Colonic mucosa (tissue), 4 donors: ENCODE results near the gene SAP30L. TPM values are rescaled to one million over a fixed set of nuclear protein-coding genes. Genes with fewer than 3 reads are reported as not detected.

Experiments used
- DNase-seq: peaks from one replicate; pipeline ENCODE4 v3.0.0-alpha.2; 2020
- H3K27ac ChIP-seq: fragments of 200-600 bp; one replicate; pipeline ENCODE4 v1.8.0; 2021
- H3K27me3 ChIP-seq: fragments of 200-600 bp; one replicate; pipeline ENCODE4 v1.8.0; 2021
- H3K36me3 ChIP-seq: fragments of 200-600 bp; one replicate; pipeline ENCODE4 v1.8.0; 2021
- H3K4me1 ChIP-seq: fragments of 200-600 bp; one replicate; pipeline ENCODE4 v1.8.0; 2021; ENCODE audit warnings: mild to moderate bottlenecking
- H3K4me3 ChIP-seq: fragments of 200-600 bp; one replicate; pipeline ENCODE4 v1.8.0; 2021
- H3K9ac ChIP-seq, 2 donors: one replicate each; pipeline ENCODE4 v1.7.0; 2013; ENCODE audit warnings: control low read depth in 2 of 2, low read depth in 2 of 2, low read length in 2 of 2
- H3K9me3 ChIP-seq: fragments of 200-600 bp; one replicate; pipeline ENCODE4 v1.8.0; 2021
- intact Hi-C: fragments of 100-400 bp; cut with DNase I; formaldehyde crosslinking; loops from one replicate; pipeline ENCODE4 v1.14.1; 2022
- total RNA-seq, 2 donors: library from RNA; stranded (reverse); fragmentation: NEBNext Ultra II Directional in 1 of 2; extraction: Animal tissue kit (Norgen Biotek cat#: 25700) in 1 of 2; gene quantifications; one replicate each; pipeline ENCODE4 v1.2.1, GENCODE V29; 2021
- TF ChIP-seq, protein P1 (sequence below): fragments of 200-600 bp; IDR thresholded peaks from one replicate; pipeline ENCODE4 v1.8.0; 2022; ENCODE audit warnings: antibody characterized with exemption, mild to moderate bottlenecking
- donor health status: healthy.
- donor health status: DM: no; HTN: no; CAD: no.
- donor health status: DM: no; HTN: no; CAD: no.

SAP30L gene
- total RNA-seq, 2 donors from 2014 or later: 38.2 to 47.0 TPM

DNA sequence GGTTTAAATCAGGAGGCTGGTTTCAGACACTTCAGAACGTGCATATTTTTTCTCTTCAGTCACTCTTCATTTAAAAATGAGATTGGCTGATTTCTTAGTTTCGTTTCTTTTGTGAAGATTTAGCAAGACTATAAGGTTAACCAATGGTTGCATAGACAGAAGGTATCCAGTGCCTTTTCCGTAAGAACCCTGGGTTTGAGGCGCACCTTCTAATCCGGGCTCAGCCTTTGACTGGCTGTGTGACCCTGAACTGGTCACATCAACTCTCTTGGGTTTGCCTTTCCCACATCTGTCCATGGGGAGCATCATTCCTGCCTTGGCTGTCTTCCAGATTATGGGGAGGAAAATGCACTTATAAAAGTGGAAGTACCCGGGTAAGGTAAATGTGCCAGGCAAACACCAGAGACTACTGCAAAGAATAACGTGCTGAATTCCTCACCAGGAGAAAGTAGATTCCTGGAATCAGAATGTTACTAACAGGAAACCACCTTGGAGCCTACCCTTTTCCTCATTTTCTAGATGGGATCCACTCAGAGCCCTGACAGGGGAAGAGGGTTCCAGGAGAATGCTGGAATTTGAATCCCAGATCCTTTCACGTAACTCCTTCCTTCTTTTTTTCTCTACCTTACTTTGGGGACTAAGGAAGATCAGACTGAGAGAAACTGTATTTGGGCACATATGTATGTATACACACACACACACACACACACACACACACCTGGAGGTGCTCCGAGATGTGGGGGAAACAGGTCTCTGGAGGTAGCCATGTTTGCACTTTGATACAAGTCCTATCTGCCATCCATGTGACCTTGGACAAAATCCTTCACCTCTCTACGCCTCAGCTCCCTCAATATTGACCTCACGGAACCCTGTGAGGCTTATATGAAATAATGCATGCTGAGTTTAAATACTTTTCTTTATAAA lies 25.4 kb downstream of the SAP30L start:
- peaks cover 62% of the 10 kb centered on the region for H3K27me3 ChIP-seq
- no peak overlapping the region for H3K9ac ChIP-seq
- H3K4me3 ChIP-seq: no peak overlapping the region
- no peak overlapping the region for H3K27ac ChIP-seq
- TF ChIP-seq, protein P1, sequence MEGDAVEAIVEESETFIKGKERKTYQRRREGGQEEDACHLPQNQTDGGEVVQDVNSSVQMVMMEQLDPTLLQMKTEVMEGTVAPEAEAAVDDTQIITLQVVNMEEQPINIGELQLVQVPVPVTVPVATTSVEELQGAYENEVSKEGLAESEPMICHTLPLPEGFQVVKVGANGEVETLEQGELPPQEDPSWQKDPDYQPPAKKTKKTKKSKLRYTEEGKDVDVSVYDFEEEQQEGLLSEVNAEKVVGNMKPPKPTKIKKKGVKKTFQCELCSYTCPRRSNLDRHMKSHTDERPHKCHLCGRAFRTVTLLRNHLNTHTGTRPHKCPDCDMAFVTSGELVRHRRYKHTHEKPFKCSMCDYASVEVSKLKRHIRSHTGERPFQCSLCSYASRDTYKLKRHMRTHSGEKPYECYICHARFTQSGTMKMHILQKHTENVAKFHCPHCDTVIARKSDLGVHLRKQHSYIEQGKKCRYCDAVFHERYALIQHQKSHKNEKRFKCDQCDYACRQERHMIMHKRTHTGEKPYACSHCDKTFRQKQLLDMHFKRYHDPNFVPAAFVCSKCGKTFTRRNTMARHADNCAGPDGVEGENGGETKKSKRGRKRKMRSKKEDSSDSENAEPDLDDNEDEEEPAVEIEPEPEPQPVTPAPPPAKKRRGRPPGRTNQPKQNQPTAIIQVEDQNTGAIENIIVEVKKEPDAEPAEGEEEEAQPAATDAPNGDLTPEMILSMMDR: no peak
- no peak for DNase-seq
- peaks cover 7% of the 10 kb centered on the region for H3K4me1 ChIP-seq
- intact Hi-C loops: no loop called here
- H3K36me3 ChIP-seq: no peaks in the 10 kb centered on the region
- H3K9me3 ChIP-seq: no peaks in the 10 kb centered on the region

DNA sequence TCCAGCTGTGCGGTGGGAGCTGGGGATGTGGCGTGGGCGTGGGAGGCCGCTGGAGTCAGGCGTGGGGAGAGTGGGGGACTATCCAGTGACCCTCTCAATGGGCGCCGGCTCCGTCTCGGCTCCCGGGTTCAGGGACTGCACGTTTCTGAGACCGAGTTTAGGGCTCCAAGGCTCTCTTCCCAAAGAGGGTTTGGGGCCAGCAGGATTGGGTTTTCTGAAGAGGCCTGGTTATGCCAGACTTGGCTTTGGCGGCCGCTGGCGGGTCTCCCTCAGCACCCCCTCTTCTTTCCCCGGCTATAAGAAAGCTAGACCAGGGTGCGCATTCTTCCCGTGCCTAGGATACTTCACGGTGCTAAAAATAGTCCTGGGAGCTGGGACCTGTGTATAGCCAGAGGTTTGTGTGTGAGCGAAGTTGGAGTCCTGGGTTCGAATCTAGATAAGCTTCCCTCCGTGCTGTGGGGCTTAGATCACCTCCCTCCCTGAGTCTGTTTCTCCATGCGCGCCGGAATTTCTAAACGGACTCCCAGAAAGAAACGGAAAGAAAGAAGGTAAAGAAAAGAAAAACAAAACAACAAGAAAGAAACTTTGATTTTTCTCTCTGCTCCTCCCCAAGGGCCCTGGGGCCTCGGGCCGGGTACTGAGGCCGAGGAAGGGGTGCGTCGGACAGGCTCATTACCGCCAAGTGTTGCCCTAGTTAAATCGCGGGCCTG lies 27.2 kb downstream of the SAP30L start:
- Histone ChIP-seq H3K36me3 (no peaks in the 10 kb centered on the region), H3K9me3 (no peaks in the 10 kb centered on the region), H3K27me3 (peaks cover 80% of the 10 kb centered on the region), H3K4me1 (peaks cover 16% of the 10 kb centered on the region), H3K27ac (no peak overlapping the region), H3K4me3 (no peak overlapping the region), H3K9ac (no peak overlapping the region)
- no peak for DNase-seq
- intact Hi-C loops: no loop called here
- TF ChIP-seq, protein P1: no peak

DNA sequence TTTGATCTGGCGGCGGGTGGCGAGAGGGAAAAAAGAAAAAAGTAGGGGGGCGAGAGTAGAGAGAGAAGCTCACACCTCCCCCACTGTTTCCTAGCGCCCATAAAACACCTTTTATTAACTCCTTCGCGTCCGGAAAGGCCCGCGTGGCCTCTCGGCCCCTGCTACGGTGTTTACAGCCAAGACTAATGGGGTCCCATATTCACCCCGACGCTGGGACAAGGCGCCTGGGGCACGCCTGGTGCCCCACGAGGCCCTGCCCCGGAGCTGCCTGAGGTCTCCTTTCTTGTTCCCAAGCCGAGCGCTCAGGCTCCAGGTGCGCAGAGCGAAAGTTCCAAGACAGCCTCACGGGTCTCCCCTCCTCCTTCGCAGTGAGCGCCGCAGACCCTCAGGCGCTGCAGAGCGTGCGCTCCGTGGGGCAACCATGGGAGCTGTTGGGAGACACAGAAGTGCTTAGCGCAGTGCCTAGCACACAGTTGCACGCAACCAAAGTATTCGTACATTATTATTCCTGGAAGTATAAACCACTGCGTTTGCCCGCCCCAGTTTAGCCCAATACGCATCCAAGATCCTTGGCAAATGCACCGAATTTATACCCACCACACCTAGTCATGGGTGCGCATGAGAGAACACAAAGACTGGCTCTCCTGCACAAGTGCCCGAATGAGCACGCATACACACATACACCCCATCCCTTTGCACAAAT lies 27.9 kb downstream of the SAP30L start:
- Histone ChIP-seq H3K9me3 (no peaks in the 10 kb centered on the region), H3K27me3 (peaks cover 87% of the 10 kb centered on the region), H3K27ac (no peak overlapping the region), H3K4me1 (peaks cover 16% of the 10 kb centered on the region), H3K36me3 (no peaks in the 10 kb centered on the region), H3K4me3 (no peak overlapping the region), H3K9ac (no peak overlapping the region)
- no peak for DNase-seq
- TF ChIP-seq, protein P1: no peak
- intact Hi-C loops: no loop called here

DNA sequence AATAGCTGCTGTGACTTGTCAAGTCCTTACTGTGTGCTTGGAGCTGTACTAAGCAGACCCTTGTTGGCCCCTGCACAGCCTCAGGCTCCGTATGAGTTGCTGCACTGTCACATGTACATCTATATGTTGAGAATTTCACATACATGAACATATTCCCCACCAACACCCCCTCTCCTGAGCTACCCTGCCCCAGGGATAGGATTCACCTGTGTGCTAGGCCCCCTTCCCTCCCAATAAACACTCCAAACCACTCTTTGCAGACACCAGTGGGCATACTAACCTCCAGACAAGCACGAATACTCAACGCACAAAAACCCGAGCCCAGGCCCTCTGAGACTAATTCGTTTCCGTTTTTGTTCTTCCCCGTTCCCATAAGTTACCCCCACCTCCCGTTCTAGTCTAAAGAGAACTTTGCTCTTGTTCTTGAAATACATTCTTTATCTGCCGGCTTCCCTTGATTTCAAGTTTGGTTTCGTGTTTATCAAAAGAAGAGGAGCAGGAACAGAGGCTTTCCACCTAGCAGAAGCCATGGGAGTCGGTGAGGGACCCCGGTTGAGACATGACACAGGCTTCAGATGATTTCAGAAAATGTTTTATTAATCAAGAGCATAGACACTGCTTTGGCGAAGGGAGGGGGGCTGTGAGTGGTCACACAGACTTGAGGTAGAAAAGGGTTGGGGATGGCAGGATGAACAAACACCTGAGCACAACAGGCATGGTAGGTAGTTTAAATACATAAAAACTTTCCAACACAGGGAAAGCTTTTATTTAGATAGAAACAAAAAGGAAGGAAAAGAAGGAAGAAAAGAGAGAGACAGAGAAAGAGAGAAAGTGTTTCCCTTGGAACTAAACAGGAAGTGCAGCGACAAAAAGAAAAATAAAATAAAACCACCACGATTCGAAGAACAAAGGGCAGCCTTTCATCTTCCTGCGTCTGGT lies 28.9 kb downstream of the SAP30L start:
- Histone ChIP-seq H3K4me3 (no peak overlapping the region), H3K9me3 (no peaks in the 10 kb centered on the region), H3K27ac (no peak overlapping the region), H3K27me3 (peaks cover 97% of the 10 kb centered on the region), H3K9ac (no peak overlapping the region), H3K36me3 (no peaks in the 10 kb centered on the region), H3K4me1 (peaks cover 16% of the 10 kb centered on the region)
- intact Hi-C loops: no loop called here
- TF ChIP-seq, protein P1: no peak
- no peak for DNase-seq
